ENCODE results near the gene COL20A1.

COL20A1 gene

GRCh38 chr20:63352811-63353221 lies 59.8 kb downstream of the COL20A1 start:
- no peak for TF ChIP-seq REST (IDR thresholded peaks at IDR 0.05; ENCODE audit: insufficient read depth in 1 of 2, low read depth in 2 of 2, low read length in 2 of 2)
- no peak for TF ChIP-seq SIN3A (IDR thresholded peaks at IDR 0.05; ENCODE audit: borderline replicate concordance, insufficient read depth, low read length)
- TF ChIP-seq FOXP2 (optimal IDR thresholded peaks at IDR 0.05; ENCODE audit: borderline replicate concordance, extremely low read depth, extremely low read length, insufficient read depth), result no peak
- TF ChIP-seq POLR2AphosphoS5 (IDR thresholded peaks at IDR 0.05; ENCODE audit: low read depth, low read length), result no peak
- TF ChIP-seq TAF1 (IDR thresholded peaks at IDR 0.05; ENCODE audit: borderline replicate concordance, insufficient read depth, low read length), result no peak

GRCh38 chr20:63354636-63355350 lies 61.8 kb downstream of the COL20A1 start:
- no peak for TF ChIP-seq SIN3A (IDR thresholded peaks at IDR 0.05; ENCODE audit: borderline replicate concordance, insufficient read depth, low read length)
- no peak for TF ChIP-seq TAF1 (IDR thresholded peaks at IDR 0.05; ENCODE audit: borderline replicate concordance, insufficient read depth, low read length)
- no peak for TF ChIP-seq POLR2AphosphoS5 (IDR thresholded peaks at IDR 0.05; ENCODE audit: low read depth, low read length)
- no peak for TF ChIP-seq REST (IDR thresholded peaks at IDR 0.05; ENCODE audit: insufficient read depth in 1 of 2, low read depth in 2 of 2, low read length in 2 of 2)

GRCh38 chr20:63355781-63356295 lies 62.9 kb downstream of the COL20A1 start:
- TF ChIP-seq POLR2AphosphoS5 (IDR thresholded peaks at IDR 0.05; ENCODE audit: low read depth, low read length) (no peak), REST (IDR thresholded peaks at IDR 0.05; ENCODE audit: insufficient read depth in 1 of 2, low read depth in 2 of 2, low read length in 2 of 2) (no peak), SIN3A (IDR thresholded peaks at IDR 0.05; ENCODE audit: borderline replicate concordance, insufficient read depth, low read length) (no peak), FOXP2 (optimal IDR thresholded peaks at IDR 0.05; ENCODE audit: borderline replicate concordance, extremely low read depth, extremely low read length, insufficient read depth) (no peak), TAF1 (IDR thresholded peaks at IDR 0.05; ENCODE audit: borderline replicate concordance, insufficient read depth, low read length) (no peak)

GRCh38 chr20:63356511-63356910 lies 63.5 kb downstream of the COL20A1 start:
- TF ChIP-seq FOXP2 (optimal IDR thresholded peaks at IDR 0.05; ENCODE audit: borderline replicate concordance, extremely low read depth, extremely low read length, insufficient read depth) (no peak), TAF1 (IDR thresholded peaks at IDR 0.05; ENCODE audit: borderline replicate concordance, insufficient read depth, low read length) (no peak), POLR2AphosphoS5 (IDR thresholded peaks at IDR 0.05; ENCODE audit: low read depth, low read length) (no peak), SIN3A (IDR thresholded peaks at IDR 0.05; ENCODE audit: borderline replicate concordance, insufficient read depth, low read length) (no peak), REST (IDR thresholded peaks at IDR 0.05; ENCODE audit: insufficient read depth in 1 of 2, low read depth in 2 of 2, low read length in 2 of 2) (no peak)

Measured in PFSK-1 (cell line).